CD4-positive, alpha-beta T cell (primary cell): ENCODE data around the gene C22orf39. TPM values are rescaled to one million over a fixed set of nuclear protein-coding genes. Genes with fewer than 3 reads are reported as not detected.

Source experiments
- ATAC-seq: fragments of 200-7000 bp; cut with Tn5 transposase; one replicate; pipeline ENCODE4 v1.10.0; 2022; ENCODE audit warnings: mild to moderate bottlenecking; ENCODE audit not compliant: poor library complexity
- CTCF ChIA-PET: fragments of 350-600 bp; sonication (Branson Sonifier 250); formaldehyde crosslinking; loops from one replicate; lab custom pipeline; 2021; ENCODE audit warnings: antibody characterized with exemption, inconsistent platforms; lab: Charles Lee
- POLR2A ChIA-PET: fragments of 350-600 bp; sonication (Branson Sonifier 250); formaldehyde crosslinking; loops from one replicate; lab custom pipeline; 2021; ENCODE audit warnings: antibody characterized with exemption, inconsistent platforms; lab: Charles Lee
- DNase-seq, 14 experiments: peaks; one replicate each; pipeline ENCODE4 v3.0.0-alpha.2; 2013 to 2020; ENCODE audit warnings: mixed read lengths in 2 of 14
- H3K27ac ChIP-seq, 2 donors: one replicate each; pipeline versions ENCODE4 v1.5.1 to v1.7.0; 2013; ENCODE audit warnings: low read length in 2 of 2, low read depth in 1 of 2, mild to moderate bottlenecking in 1 of 2
- H3K27me3 ChIP-seq, 2 experiments: 1 replicate in 1 of 2; 2 replicates in 1 of 2; pipeline versions ENCODE4 v1.6.1 to v1.7.0; 2013; ENCODE audit warnings: low read length in 2 of 2, control low read depth in 1 of 2, mild to moderate bottlenecking in 1 of 2, moderate library complexity in 1 of 2; ENCODE audit not compliant: insufficient read depth in 2 of 2, control insufficient read depth in 1 of 2
- H3K36me3 ChIP-seq: one replicate; pipeline ENCODE4 v1.6.1; 2013; ENCODE audit warnings: low read length, control low read depth; ENCODE audit not compliant: insufficient read depth
- H3K4me1 ChIP-seq: one replicate; pipeline ENCODE4 v1.6.1; 2013; ENCODE audit warnings: low read length, control low read depth; ENCODE audit not compliant: insufficient read depth
- H3K4me3 ChIP-seq: one replicate; pipeline ENCODE4 v1.5.1; 2013; ENCODE audit warnings: mild to moderate bottlenecking, low read length, moderate library complexity
- H3K9me3 ChIP-seq, 2 experiments: 1 replicate in 1 of 2; 2 replicates in 1 of 2; pipeline versions ENCODE4 v1.6.1 to v1.7.0; 2013; ENCODE audit warnings: low read length in 2 of 2, mild to moderate bottlenecking in 2 of 2, control low read depth in 1 of 2, moderate library complexity in 1 of 2; ENCODE audit not compliant: control insufficient read depth in 1 of 2, insufficient read depth in 1 of 2
- H3K27ac Mint-ChIP-seq: one replicate; pipeline ENCODE4 v1.8.0; 2020; ENCODE audit warnings: mixed read lengths
- H3K27me3 Mint-ChIP-seq: one replicate; pipeline ENCODE4 v1.8.0; 2021; ENCODE audit warnings: mixed read lengths
- H3K36me3 Mint-ChIP-seq: one replicate; pipeline ENCODE4 v1.8.0; 2021; ENCODE audit warnings: low read depth, mixed read lengths
- H3K4me1 Mint-ChIP-seq: one replicate; pipeline ENCODE4 v1.8.0; 2021; ENCODE audit warnings: low read depth, mixed read lengths
- H3K4me3 Mint-ChIP-seq: one replicate; pipeline ENCODE4 v1.8.0; 2020; ENCODE audit warnings: mild to moderate bottlenecking, mixed read lengths
- H3K9me3 Mint-ChIP-seq: one replicate; pipeline ENCODE4 v1.8.0; 2020; ENCODE audit warnings: mixed read lengths
- intact Hi-C, 2 experiments: fragments of 100-400 bp; cut with DNase I in 1 of 2; cut with micrococcal nuclease in 1 of 2; formaldehyde crosslinking; loops; one replicate each; pipeline versions ENCODE4 v1.15.1 to v1.9.0; 2023 to 2025; cut with DNase I, micrococcal nuclease
- total RNA-seq, 174 experiments: library from RNA in 2 of 174; stranded (reverse) in 2 of 174; gene quantifications; one replicate each; pipeline ENCODE4 v1.2.3 and lab custom pipeline; 2021 to 2026
- TF ChIP-seq, protein P1 (sequence below): fragments of 200-600 bp; IDR thresholded peaks from one replicate; pipeline ENCODE4 v1.8.0; 2022; ENCODE audit warnings: antibody characterized with exemption, mild to moderate bottlenecking

The C22orf39 gene
- total RNA-seq, 2 experiments from 2014 or later = 30.2 to 32.6 TPM

DNA sequence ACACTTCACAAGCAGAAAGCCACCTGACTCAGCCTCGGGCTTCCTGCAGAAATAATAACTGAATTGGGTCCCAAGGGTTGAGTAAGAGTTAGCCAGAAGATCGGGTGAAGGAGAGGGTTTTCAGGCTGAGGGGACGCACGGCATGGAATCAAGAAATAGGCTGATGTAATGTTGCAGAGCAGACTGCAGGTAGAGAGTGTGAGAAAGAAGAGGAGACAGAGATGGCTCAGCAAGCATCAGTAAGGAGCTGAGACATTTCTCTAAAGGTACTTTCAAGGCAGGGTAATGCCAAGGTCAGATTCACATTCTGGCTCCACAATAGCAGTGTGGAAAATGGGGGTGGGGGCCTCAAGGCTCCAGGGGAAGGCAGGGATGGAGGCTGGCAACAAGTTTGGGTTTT lies 34.6 kb downstream of the C22orf39 start:
- Histone ChIP-seq H3K4me1 (peaks cover 13% of the 10 kb centered on the region), H3K36me3 (peaks cover 29% of the 10 kb centered on the region), H3K27ac (no peak overlapping the region), H3K27me3 (no peaks in the 10 kb centered on the region), H3K9me3 (no peaks in the 10 kb centered on the region), H3K4me3 (no peak overlapping the region)
- CTCF ChIA-PET = no interaction called here
- H3K27me3 Mint-ChIP-seq = no peaks in the 10 kb centered on the region
- no peak overlapping the region for H3K27ac Mint-ChIP-seq
- H3K36me3 Mint-ChIP-seq = peaks cover 36% of the 10 kb centered on the region
- H3K4me1 Mint-ChIP-seq = peaks cover 35% of the 10 kb centered on the region
- no peaks in the 10 kb centered on the region for H3K9me3 Mint-ChIP-seq
- intact Hi-C loops = no loop called here
- POLR2A ChIA-PET = interaction anchor here (1.2 kb wide), 1 partner anchor 8 kb away, joined by 3 read pairs; no protein-coding TSS in a partner anchor
- no peak overlapping the region for H3K4me3 Mint-ChIP-seq
- TF ChIP-seq, protein P1, sequence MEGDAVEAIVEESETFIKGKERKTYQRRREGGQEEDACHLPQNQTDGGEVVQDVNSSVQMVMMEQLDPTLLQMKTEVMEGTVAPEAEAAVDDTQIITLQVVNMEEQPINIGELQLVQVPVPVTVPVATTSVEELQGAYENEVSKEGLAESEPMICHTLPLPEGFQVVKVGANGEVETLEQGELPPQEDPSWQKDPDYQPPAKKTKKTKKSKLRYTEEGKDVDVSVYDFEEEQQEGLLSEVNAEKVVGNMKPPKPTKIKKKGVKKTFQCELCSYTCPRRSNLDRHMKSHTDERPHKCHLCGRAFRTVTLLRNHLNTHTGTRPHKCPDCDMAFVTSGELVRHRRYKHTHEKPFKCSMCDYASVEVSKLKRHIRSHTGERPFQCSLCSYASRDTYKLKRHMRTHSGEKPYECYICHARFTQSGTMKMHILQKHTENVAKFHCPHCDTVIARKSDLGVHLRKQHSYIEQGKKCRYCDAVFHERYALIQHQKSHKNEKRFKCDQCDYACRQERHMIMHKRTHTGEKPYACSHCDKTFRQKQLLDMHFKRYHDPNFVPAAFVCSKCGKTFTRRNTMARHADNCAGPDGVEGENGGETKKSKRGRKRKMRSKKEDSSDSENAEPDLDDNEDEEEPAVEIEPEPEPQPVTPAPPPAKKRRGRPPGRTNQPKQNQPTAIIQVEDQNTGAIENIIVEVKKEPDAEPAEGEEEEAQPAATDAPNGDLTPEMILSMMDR = no peak
- ATAC-seq (no peak), DNase-seq (peak in 1 of 14 experiments; percentile 7)

DNA sequence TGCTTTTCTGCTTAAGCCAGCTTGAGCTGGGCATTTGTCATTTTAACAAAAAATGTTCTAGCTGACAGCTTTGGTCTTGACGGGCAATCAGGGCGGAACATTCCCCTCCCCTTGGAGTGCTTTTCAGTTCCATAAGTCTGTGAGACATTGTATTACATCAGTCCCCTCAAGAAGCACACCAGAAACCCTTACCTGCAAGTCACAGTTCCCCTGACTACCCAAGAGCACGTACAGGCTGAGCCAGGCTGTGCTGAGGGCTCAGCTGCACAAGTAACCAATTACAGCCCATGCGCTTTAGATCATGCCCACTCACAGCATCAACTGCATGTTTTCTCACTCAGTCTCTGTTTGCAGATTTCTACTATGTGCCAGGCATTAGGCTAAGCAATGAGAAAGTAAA lies 35.0 kb downstream of the C22orf39 start:
- intact Hi-C loops = no loop called here
- CTCF ChIA-PET = no interaction called here
- DNase-seq (no peak), ATAC-seq (no peak)
- Histone ChIP-seq H3K9me3 (no peaks in the 10 kb centered on the region), H3K4me1 (peaks cover 13% of the 10 kb centered on the region), H3K4me3 (no peak overlapping the region), H3K27me3 (no peaks in the 10 kb centered on the region), H3K27ac (no peak overlapping the region), H3K36me3 (peaks cover 34% of the 10 kb centered on the region)
- H3K27me3 Mint-ChIP-seq = no peaks in the 10 kb centered on the region
- H3K9me3 Mint-ChIP-seq = no peaks in the 10 kb centered on the region
- no peak overlapping the region for H3K4me3 Mint-ChIP-seq
- peaks cover 40% of the 10 kb centered on the region for H3K36me3 Mint-ChIP-seq
- TF ChIP-seq, protein P1 = no peak
- POLR2A ChIA-PET = interaction anchor here (1.2 kb wide), 1 partner anchor 8 kb away, joined by 3 read pairs; no protein-coding TSS in a partner anchor
- H3K27ac Mint-ChIP-seq = no peak overlapping the region
- peaks cover 32% of the 10 kb centered on the region for H3K4me1 Mint-ChIP-seq

DNA sequence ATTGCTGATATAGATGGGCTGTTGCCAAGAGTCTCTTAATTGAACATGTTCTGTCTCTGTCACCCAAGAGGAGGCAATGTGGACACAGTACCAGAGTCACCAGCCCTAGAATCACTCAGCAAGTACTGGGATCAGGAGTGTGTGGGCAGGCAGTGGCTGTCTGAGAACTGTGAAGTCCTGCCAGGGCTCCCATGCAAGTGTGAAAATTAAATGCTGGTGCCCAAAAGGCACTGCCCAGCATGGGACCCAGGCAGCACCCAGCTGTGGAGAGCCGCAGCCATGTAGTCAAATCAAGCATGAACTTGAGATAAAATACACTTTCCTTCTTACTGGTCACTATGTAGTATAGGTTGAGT lies 35.8 kb downstream of the C22orf39 start:
- H3K27ac Mint-ChIP-seq = no peak overlapping the region
- H3K9me3 ChIP-seq = no peaks in the 10 kb centered on the region
- no peak overlapping the region for H3K4me3 Mint-ChIP-seq
- peaks cover 9% of the 10 kb centered on the region for H3K4me1 ChIP-seq
- H3K27me3 ChIP-seq = no peaks in the 10 kb centered on the region
- intact Hi-C loops = no loop called here
- H3K4me1 Mint-ChIP-seq = peaks cover 32% of the 10 kb centered on the region
- ATAC-seq (no peak), DNase-seq (peak in 1 of 14 experiments; percentile 25)
- H3K27me3 Mint-ChIP-seq = no peaks in the 10 kb centered on the region
- H3K36me3 ChIP-seq = peaks cover 42% of the 10 kb centered on the region
- peaks cover 49% of the 10 kb centered on the region for H3K36me3 Mint-ChIP-seq
- TF ChIP-seq, protein P1 = no peak
- no peak overlapping the region for H3K4me3 ChIP-seq
- ChIA-PET CTCF (no interaction called here), POLR2A (interaction anchor here (1.2 kb wide), 1 partner anchor 9 kb away, joined by 3 read pairs; no protein-coding TSS in a partner anchor)
- no peak overlapping the region for H3K27ac ChIP-seq
- no peaks in the 10 kb centered on the region for H3K9me3 Mint-ChIP-seq
